Head of caudate nucleus (tissue), 42 donors: Measurements from ENCODE around the gene KMT5B.

Source experiments
- DNase-seq, 42 donors: peaks; one replicate each; pipeline versions ENCODE4 v3.0.0 to v3.0.0-alpha.2; 2020 to 2021; ENCODE audit warnings: mixed read lengths in 7 of 42
- intact Hi-C: fragments of 100-400 bp; cut with DNase I; formaldehyde crosslinking; loops from one replicate; pipeline ENCODE4 v1.15.0; 2022

KMT5B gene

DNA sequence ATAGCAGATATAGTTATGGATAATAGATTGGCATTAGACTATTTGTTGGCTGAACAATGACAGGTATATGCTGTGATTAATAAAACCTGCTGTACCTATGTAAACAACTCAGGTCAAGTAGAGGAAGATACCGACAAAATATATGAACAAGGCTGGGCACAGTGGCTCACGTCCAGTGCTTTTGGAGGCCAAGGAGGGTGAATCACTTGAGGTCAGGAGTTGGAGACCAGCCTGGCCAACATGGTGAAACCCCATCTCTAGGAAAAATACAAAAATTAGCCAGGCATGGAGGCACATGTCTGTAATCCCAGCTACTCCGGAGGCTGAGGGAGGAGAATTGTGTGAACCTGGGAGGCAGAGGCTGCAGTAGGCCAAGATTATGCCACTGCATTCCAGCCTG, 77.9 kb downstream of the KMT5B start:
- intact Hi-C loops = no loop called here
- DNase-seq = no peak

GRCh38 chr11:68133761-68134160, 79.3 kb downstream of the KMT5B start:
- no peak for DNase-seq
- intact Hi-C loops = no loop called here

GRCh38 chr11:68130121-68130520, 83.0 kb downstream of the KMT5B start:
- DNase-seq = no peak

GRCh38 chr11:68128682-68129327, 84.3 kb downstream of the KMT5B start:
- intact Hi-C loops = no loop called here
- peak in 1 of 42 donors; percentile 33 for DNase-seq

More at GRCh38 chr11:68130121-68130520, 83.0 kb downstream of the KMT5B start:
- intact Hi-C loops = no loop called here

DNA sequence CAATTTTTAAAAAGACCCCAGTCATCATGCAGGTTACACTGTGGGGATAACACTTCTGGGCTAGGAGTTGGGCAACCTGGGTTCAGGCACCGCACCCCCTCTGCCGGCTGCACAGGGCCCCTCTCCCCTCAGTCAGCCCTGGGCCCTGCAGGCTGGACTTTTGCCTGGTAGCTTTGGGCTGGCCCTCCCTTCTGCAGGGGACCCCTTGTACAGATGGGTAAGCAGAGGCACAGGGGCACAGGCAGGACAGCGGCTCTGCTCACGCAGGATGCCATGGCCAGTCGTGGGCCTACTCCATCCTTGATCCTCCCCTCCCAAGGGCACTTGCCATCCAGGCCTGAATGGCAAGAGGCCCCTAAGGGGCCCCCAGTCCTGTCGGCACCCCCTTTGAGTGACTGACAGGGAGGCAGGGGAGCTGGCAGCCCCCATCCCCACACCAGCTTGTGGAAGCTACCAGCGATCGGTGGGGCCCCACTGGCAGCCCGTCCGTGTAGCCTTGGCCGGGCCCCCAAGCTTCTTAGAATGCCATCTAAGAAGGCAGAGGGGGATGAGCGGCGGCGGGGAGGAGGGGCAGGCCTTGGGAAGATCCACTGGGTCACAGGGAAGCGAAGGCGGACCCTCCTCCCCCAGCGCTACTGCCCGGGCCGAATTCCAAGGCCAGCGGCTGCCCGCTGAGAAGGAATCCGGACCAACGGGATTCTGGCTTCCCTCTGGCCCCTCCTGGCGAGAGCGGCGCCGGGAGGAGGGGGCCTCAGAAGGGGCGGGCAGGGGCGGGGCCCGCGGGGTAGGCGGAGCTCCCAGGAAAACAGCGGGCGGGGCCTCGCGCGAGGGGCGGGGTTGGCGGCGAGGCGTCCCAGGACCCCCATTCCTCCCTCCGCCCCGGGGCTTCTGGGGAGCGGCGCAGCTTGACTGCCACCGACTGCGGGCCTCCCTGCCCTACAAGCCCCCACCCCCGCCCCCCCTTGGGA, 85.1 kb downstream of the KMT5B start:
- intact Hi-C loops = no loop called here
- DNase-seq = peak in 39 of 42 donors; percentile 34 to 82 (median 59)

- no peak for DNase-seq
- intact Hi-C loops = no loop called here
Measured at GRCh38 chr11:68125164-68125563, 87.9 kb downstream of the KMT5B start.

GRCh38 chr11:68122936-68123539, 90.1 kb downstream of the KMT5B start:
- no peak for DNase-seq
- intact Hi-C loops = no loop called here

DNA sequence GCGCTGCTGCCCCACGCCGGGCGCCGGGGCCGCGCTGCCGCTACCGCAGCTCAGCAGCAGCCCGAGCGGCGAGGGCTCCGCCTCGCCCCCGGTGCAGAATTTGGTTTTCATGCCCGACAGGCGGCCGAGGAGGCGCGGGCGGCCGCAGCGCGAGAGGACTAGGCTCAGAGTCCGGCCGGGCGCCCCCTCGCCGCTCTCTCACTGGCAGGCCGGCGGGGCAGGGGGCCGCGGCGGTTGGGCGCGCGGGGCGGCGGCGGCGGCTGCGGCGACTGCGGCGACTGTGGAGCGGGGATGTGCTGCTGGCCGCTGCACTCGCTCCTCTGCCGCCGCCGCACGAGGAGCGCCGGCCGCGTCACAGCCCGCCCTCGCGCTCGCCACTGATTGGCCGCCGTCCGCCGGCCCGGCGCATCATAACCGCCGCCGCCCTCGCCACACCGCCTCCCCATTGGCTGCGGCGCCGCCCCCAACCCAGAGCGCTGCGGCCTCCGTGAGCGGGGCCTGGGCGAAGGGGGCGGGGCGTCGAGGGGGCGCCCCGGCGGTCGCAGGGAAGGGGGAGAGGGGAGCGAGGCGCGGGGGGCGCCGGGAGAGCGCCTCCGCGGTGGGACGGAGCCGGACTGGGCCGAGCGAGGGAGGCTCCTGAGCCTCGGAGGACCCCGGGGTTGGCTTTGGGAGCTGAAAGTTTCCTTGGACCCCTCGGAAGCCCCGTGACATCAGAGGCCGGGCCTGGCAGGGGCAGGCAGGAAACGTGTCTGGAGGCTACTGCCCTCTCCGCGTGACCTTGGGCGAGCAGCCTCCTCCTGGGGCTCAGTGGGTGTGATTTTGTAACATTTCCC, 91.8 kb downstream of the KMT5B start, which contains the start of gene CHKA:
Gene CHKA (minus strand): TSS at position 322 of the 833 bp plus-strand sequence. CDS start 211 bp downstream, at position 111.
- intact Hi-C loops = loop anchor here (2.0 kb wide), 2 partner anchors 90 to 92 kb away; partner anchors contain the start of genes KMT5B and NDUFS8
- peak; percentile 76 to 98 (median 95) for DNase-seq

- intact Hi-C loops = loop anchor here (2.0 kb wide), 2 partner anchors 90 to 92 kb away; partner anchors contain the start of genes KMT5B and NDUFS8
- DNase-seq = peak in 41 of 42 donors; percentile 30 to 84 (median 62)
Measured at GRCh38 chr11:68120273-68121066, 92.6 kb downstream of the KMT5B start.

DNA sequence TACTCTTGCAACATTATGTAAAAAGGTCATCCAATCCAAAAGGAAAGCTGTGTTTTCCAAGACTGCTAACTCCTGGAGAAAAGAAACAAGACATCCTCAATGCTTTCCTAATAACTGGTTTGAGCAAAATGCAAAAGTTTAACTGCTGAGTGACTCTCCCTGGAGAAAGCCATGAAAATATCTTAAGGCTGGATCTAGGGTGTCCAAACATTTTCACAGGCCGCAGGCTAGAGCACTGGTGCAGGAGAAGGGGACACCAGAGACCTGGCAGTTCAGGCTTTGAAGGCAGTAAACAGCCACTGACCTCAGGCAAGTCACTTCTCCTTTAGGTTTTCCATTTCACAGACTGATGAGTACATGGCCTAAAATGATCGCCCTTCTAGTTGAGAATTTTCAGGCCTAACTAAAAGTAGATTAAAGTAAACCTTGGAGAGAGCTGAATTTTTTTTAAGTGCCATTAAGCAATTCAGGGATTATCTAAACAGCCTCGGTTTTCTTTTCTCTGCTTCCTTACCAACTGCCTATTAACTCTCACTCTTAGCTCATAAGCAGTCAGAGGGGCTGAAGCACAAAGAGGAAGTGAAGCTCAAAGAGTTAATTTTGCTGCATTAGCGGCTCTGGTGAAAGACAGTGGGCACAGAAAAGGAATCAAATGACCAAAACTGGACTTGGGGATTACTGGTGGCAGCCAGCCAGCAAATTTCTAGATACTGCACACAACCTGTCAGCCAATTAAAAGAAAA, 94.2 kb downstream of the KMT5B start:
- DNase-seq = peak in 3 of 42 donors; percentile 28 to 71 (median 36)
- intact Hi-C loops = no loop called here

GRCh38 chr11:68117853-68118470, 95.1 kb downstream of the KMT5B start:
- intact Hi-C loops = no loop called here

DNA sequence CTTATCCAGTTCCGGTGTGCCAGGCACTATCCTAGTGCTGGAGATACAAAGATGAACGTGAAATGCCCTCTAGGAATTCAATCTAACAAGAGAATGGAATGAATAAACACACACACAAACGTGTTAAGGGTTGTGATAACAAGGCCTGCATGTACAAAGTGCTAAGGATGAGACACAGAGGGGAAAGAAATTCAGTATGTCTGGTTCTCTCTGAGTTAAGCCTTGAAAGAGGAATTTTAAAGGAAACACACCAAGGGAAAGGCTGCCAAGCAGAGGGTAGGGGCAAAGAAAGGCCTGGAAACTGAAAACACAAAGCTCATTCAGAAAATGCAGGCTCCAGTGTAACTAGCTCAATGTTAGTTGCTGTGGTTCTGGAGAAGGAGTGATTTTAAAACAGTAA, 96.1 kb downstream of the KMT5B start:
- intact Hi-C loops = no loop called here
- peak in 7 of 42 donors; percentile 16 to 64 (median 36) for DNase-seq

More at GRCh38 chr11:68117853-68118470, 95.1 kb downstream of the KMT5B start:
- DNase-seq = peak in 1 of 42 donors; percentile 28

- intact Hi-C loops = no loop called here
- DNase-seq = peak in 1 of 42 donors; percentile 13
Measured at GRCh38 chr11:68116126-68116525, 97.0 kb downstream of the KMT5B start.

DNA sequence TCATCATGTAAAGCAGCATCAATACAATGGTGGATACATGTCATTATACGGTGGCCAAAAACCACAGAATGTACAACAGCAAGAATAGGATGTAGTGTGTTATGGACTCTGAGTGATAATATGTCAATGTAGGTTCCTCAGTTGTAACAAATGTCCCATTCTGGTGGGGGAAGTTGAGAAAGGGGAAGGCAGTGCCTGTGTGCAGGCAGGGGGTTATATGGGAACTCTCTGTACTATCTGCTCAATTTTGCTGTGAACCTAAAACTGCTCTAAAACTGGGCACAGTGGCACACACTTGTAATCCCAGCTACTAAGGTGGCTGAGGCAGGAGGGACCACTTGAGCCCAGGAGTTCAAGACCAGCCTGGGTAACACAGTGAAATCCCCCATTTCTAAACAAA, 97.8 kb downstream of the KMT5B start:
- peak in 1 of 42 donors; percentile 33 for DNase-seq
- intact Hi-C loops = no loop called here

DNA sequence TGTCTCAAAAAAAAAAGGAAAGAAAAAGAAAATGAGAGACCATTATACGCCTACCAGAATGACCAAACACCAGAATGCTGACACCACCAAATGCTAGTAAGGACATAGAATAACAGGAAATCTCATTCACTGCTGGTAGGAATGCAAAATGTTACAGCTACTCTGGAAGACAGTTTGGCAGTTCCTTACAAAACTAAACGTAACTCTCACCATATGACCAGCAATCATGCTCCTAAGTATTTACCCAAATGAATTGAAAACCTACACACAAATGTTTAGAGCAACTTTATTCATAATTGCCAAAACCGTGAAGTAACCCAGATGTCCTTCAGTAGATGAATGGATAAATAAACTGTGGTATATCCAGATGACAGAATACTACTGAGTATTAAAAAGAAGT, 99.1 kb downstream of the KMT5B start:
- DNase-seq = no peak
- intact Hi-C loops = no loop called here

GRCh38 chr11:68107689-68108088, 105.4 kb downstream of the KMT5B start:
- DNase-seq = no peak
- intact Hi-C loops = no loop called here
